ENCODE results near the gene TRIP12.
"Not testable (repeated sequence)": the region's sequence is repeated elsewhere in the genome, so short reads cannot be mapped to it uniquely, and the experiment has no call there.

The TRIP12 gene

DNA sequence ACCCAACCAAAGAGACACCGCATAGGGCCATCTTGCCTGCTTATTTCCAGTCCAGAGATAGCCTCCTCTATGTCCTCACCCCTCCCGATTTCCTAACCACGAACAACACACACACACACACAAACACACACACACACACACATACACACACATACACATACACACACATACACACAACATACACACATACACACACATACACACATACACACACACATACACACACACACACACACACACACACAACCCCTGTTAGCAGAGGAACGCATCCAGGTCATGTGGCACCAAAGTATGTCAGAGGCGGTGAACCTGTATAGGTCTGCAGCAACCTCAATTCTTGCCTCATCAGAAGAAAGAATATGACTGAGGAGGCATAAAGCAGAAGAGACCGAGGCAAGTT is 188.9 kb downstream of the TRIP12 start:
- TF ChIP-seq, protein P1, sequence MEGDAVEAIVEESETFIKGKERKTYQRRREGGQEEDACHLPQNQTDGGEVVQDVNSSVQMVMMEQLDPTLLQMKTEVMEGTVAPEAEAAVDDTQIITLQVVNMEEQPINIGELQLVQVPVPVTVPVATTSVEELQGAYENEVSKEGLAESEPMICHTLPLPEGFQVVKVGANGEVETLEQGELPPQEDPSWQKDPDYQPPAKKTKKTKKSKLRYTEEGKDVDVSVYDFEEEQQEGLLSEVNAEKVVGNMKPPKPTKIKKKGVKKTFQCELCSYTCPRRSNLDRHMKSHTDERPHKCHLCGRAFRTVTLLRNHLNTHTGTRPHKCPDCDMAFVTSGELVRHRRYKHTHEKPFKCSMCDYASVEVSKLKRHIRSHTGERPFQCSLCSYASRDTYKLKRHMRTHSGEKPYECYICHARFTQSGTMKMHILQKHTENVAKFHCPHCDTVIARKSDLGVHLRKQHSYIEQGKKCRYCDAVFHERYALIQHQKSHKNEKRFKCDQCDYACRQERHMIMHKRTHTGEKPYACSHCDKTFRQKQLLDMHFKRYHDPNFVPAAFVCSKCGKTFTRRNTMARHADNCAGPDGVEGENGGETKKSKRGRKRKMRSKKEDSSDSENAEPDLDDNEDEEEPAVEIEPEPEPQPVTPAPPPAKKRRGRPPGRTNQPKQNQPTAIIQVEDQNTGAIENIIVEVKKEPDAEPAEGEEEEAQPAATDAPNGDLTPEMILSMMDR (IDR thresholded peaks at IDR 0.05; ENCODE audit: low read depth, low read length, missing control alignments), result no peak
- DNase-seq (ENCODE audit: low read depth), result no peak
- no peak overlapping the region for H3K4me3 ChIP-seq (ENCODE audit: low read depth, low read length)

- DNase-seq (ENCODE audit: low read depth), result no peak
- TF ChIP-seq, protein P1 (IDR thresholded peaks at IDR 0.05; ENCODE audit: low read depth, low read length, missing control alignments), result no peak
- no peak overlapping the region for H3K4me3 ChIP-seq (ENCODE audit: low read depth, low read length)
Measured at GRCh38 chr2:229731916-229732315, 189.9 kb downstream of the TRIP12 start.

DNA sequence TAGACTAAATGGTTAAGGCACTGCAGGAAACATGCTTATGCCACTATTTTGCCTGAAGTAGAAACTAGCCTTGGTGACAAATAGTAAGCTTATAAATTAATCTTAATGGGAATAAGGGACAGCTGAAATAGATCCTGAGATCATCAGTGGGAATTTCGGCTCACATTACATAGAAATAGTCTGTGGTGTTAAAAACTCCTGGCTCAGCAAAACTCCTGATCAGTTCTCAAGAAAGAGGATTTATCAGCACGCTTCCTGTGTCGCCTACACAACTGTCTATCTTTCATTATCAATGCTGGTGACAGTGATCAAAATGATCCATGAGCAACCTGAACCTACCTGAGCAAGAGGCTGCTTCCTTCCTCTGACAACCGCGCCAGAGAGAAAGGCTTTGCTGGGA is 190.4 kb downstream of the TRIP12 start:
- no peak for DNase-seq (ENCODE audit: low read depth)
- TF ChIP-seq, protein P1 (IDR thresholded peaks at IDR 0.05; ENCODE audit: low read depth, low read length, missing control alignments), result no peak
- H3K4me3 ChIP-seq (ENCODE audit: low read depth, low read length), result no peak overlapping the region

DNA sequence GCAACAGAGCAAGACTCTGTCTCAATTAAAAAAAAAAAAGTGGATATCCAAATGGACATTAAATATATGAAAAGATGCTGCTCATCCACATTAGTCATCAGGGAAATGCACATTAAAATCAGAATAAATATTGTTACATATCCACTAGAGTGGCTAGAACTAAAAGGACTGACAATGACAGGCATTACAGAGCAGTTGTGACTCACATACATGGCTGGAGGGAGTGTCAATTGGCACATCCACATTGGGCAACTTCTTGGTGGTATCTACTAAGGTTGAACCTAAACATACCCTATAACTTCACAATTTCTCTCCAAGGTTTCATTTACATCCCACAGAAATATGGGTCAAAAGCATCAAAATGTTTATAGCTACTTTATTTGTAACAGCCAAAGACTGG is 193.4 kb downstream of the TRIP12 start:
- no peak for DNase-seq (ENCODE audit: low read depth)
- no peak overlapping the region for H3K4me3 ChIP-seq (ENCODE audit: low read depth, low read length)

DNA sequence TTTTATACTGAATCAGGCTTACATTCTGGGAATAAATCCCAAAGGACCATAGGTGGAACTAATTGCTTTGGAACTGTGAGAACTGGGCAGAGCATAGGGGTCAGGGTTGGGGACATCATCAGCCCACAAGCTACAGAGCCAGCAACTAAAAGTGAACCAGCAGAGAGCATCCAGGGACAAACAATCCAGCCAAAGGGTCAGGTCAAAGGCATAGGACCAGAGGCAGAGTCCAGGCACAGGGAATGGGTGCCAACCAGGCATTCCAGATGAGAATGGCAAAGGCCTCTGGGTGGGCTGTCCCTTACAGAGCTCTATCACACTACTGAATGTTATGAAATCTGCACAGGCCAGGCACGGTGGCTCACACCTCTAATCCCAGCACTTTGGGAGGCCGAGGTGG is 195.2 kb downstream of the TRIP12 start:
- TF ChIP-seq, protein P1 (IDR thresholded peaks at IDR 0.05; ENCODE audit: low read depth, low read length, missing control alignments), result no peak
- no peak overlapping the region for H3K4me3 ChIP-seq (ENCODE audit: low read depth, low read length)
- DNase-seq (ENCODE audit: low read depth), result no peak

More for the DNA sequence above, 193.4 kb downstream of the TRIP12 start:
- TF ChIP-seq, protein P1 (IDR thresholded peaks at IDR 0.05; ENCODE audit: low read depth, low read length, missing control alignments), result no peak

DNA sequence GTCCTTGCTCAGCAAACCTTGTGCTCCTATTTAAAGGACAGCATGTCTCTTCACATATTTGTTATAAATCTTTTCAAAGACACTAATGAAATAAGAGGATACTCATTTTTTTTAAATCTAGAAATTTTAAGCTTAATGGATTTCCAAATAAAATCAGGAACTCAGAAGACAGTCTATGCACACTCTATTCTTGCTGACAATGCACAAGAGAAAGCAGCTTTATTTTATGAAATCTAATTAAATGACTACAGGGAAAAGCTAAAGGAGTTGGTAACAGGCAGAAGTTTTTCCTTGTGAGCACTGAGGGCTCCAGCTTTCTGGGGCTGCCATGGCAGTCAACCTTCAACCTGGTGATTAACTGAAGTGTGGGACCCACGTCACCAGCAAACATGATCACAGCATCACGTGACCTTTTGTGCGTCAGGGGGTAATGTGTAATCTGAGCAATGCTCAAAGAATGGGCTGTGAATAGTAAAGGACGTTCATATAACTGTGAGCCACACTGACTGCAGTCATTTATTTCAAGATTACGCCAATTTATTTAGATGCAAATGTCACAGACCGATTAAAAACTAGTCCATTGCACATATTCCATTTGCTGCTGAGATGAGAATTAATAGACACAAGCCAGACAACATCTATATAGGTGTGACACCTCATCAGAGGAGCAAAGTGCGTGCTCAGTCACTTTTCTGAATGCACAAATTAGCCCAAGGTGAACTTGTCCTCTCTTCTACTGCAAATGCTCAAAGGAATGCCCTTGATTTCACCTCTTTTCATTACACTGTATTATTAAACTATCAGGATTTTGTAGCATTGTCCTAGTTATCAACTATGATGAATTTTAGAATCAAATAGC is 195.9 kb downstream of the TRIP12 start:
- DNase-seq (ENCODE audit: low read depth), result no peak
- TF ChIP-seq, protein P1 (IDR thresholded peaks at IDR 0.05; ENCODE audit: low read depth, low read length, missing control alignments), result no peak
- no peak overlapping the region for H3K4me3 ChIP-seq (ENCODE audit: low read depth, low read length)

DNA sequence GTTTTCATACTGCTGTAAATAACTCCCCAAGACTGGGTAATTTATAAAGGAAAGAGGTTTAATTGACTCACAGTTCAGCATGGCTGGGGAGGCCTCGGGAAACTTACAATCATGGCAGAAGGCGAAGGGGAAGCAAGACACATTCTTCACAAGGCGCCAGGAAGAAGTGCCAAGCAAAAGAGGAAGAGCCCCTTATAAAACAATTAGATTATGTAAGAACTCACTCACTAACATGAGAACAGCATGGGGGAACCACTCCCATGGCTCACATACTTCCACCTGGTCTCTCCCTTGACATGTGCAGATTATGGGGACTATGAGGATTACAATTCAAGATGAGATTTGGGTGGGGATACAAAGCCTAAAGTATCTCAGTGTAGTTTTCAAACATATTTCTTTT is 198.6 kb downstream of the TRIP12 start:
- DNase-seq (ENCODE audit: low read depth); H3K4me3 ChIP-seq (ENCODE audit: low read depth, low read length): not testable (repeated sequence)
